Nucleus accumbens (tissue), 56 donors: ENCODE data around the gene TM4SF5.

Experiments
- DNase-seq, 56 donors: peaks; one replicate each; lab custom pipeline; 2025; lab: John Stamatoyannopoulos, UW

The TM4SF5 gene

DNA sequence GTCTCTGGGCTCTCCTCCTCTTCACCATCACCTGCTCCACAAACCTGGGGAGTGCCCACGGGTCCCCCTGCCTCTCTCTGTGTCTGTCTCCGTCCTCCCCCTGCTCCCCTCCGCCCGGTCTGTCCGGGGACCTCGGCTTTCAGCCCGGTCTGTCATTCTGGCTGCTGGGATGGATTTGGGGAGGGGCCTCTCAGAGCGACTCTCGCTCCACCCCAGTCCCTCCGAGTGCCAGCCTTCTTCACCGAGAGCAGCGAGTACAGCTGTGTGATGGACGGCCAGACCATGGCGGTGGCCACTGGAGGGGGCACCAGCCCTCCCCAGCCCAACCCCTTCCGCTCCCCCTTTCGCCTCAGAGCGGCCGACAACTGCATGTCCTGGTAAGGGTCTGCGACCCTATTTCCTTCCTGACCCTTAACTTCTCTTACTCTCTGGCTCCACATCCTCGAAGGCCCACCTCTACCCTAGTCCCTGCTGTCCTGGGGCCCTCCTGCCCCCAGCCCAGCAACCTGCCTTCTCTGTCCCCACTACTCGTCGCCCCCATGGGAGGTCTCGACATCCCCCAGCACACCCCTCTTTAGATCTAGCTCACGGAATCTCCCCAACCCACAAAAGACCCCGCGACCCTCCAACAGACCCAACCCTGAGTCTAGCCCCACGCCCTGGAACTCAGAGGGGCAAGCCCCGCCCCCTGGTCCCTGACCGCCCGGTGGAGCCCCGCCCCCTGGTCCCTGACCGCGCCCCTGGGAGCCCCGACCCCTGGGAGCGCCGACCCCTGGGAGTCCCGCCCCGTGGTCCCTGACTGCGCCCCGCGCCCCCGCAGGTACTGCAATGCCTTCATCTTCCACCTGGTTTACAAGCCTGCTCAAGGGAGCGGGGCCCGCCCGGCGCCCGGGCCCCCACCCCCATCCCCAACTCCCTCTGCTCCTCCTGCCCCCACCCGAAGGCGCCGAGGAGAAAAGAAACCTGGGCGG, 26.4 kb upstream of the TM4SF5 start:
- no peak for DNase-seq

DNA sequence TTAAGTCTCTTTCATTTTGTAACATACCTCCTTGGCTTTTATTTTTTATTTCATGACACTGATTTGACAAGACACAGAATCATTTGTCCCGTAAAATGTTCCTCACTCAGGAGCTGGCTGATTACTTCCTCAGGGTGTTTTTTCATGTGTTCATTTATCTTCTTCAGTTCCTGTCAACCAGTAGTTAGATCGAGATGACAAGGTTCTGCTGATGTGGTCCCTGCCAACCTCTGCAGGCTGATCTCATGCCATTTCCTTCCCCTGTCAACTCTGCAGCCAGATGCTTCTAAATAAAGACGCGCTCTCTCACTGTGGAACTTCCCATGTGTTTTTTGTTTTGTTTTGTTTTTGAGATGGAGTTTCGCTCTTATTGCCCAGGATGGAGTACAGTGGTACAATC, 23.8 kb upstream of the TM4SF5 start:
- DNase-seq = peak in 3 of 56 donors; percentile 14

DNA sequence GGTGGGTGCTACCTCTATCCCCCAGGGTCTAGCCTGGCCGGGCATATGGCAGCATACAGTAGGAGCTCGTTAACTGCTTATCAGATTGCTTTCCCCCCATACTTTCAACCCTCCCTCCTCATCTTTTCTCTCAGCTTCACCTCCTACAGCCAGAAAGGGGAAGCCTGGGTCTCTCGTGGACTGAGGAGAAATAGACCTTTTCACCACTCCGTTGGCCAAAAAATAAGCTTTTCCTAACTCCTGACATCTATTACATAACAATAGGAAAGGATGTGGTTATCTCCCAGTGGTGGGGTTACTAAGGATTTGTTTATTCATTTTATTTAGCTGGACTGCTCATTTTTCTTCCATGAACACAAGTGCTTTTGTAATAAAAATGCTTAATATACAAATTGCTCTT, 23.0 kb upstream of the TM4SF5 start:
- no peak for DNase-seq

DNA sequence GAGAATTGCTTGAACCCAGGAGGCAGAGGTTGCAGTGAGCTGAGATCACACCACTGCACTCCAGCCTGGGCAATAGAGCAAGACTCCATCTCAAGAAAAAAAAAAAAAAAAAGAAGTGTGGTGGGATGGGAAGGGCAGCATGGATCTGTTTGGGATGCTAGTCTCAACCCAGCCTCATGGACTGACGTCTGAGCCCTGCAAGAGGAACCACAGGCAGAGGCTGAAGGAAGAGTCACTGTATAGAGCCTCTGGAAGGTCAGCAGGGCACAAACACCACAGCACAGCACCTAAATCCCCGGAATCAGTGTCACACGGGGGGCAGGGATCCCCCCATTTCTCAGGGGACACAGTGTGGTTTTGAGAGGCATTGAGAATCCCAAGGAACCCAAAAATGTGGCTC, 21.1 kb upstream of the TM4SF5 start:
- DNase-seq = no peak

DNA sequence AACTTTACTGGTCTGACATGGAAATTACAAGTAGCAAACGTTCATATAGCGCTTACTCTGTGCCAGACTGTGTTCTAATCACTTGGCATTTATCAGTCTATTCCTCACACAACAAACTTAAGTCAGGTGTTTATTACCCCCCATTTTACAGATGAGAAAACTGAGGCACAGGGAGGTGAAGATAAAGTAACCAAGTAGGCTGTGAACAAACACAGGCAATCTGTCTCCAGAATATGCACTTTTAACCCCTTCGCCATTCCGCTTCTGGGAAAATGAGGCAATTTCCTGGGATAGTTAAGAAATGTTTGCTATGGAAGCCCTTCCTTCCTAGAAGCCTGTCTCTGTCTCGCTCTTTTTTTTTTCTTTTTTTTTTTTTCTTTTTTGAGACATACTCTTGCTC, 19.8 kb upstream of the TM4SF5 start:
- no peak for DNase-seq

DNA sequence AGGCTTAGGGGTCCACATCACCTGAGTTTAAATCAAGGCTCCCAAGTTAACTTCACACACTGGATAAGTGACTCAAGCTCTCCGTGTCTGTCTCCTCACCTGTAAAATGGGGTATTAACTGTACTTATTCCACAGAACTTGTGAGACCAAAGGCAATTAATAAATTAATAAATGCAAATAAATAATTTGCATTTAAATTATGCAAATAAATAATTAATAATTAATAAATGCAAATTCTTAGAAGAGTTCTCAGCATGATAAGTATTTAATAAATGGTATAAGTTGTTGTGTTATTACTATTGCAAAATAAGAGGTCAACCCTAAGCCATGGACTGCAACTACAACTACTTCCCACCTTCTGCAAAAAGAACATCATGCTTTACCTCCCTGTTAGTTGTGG, 18.3 kb upstream of the TM4SF5 start:
- no peak for DNase-seq

DNA sequence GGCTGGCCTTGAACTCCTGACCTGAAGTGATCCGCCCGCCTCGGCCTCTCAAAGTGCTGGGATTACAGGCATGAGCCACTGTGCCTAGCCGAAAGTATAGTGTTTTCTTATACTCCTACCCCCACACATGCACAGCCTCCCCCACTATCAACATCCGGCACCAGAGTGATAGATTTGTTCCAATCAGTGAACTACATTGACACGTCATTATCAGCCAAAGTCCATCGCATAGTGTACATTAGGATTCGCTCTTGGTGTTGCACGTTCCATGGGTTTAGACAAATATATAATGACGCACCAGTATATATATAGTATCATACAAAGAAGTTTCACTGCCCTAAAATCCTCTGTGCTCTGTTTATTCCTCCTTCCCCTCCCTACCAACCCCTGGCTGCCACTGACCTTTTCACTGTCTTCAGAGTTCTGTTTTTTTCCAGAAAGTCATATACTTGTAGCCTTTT, 11.9 kb upstream of the TM4SF5 start:
- DNase-seq = no peak

DNA sequence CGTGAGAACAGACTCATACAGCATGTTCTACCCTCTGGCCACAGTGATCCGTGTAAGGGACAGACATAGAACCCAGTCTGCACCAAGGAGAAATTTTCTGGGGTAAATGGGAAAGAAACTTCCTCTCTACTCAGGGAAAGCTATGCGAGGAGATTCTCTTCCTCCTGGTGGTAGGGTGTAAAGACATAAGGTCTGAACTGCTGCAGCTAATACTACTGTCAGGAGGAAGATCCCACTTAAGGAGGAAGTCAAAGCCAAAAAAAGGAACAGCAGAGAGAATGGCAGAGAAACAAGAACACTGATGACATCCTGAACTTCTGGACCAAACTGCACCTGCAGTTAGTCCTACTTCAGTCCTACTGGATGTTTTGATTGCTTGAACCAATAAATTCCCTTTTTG, 7.1 kb upstream of the TM4SF5 start:
- no peak for DNase-seq

DNA sequence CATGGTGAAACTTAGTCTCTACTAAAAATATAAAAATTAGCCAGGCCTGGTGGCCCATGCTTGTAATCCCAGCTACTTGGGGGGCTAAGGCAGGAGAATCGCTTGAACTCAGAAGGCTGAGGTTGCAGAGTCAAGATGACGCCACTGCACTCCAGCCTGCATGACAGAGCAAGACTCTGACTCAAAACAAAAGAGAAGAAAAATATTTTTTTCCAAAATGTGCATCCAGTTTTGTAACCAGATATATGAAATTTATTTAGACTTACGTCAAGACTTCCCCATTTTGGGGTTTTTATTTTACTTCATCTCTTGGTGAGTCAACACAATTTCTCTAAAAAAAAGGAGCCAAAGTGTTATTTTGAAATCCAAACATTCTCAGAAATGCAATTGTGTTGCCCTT, 5.5 kb upstream of the TM4SF5 start:
- DNase-seq = no peak

DNA sequence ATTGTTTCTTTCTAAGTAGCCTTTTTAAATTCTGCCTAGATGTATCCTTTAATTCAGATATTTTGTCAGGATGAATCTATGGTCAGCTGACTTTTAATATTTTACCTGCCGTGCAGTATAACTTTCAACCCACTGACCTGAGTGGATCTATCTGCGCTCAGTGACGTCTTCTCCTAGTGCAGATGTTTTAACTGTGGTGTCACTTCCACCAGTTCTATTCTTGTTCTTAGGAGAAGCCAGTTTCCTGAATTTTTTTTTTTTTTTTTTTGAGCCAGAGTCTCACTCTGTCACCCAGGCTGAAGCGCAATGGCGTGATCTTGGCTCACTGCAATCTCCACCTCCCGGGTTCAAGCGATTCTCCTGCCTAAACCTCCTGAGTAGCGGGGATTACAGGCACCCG, 5.0 kb upstream of the TM4SF5 start:
- no peak for DNase-seq

DNA sequence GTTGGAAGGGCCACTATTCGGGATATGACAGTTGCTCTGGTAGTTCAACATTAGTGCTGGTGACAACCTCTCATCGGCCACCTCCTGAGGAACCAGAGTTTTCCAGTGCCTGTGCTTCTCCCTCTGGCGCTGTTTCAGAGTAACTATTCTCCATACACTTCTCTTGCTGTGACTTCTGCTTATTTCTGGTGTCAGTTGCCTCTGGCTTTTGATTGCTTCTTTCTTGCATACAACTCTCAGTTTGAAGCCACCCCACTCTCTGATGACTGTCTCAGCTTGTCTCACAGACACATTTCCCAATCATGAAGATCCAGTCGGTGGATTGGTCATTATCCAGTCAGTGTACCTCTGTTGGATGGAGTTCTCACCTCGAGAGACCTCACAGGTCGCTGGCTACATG, 3.4 kb upstream of the TM4SF5 start:
- no peak for DNase-seq

DNA sequence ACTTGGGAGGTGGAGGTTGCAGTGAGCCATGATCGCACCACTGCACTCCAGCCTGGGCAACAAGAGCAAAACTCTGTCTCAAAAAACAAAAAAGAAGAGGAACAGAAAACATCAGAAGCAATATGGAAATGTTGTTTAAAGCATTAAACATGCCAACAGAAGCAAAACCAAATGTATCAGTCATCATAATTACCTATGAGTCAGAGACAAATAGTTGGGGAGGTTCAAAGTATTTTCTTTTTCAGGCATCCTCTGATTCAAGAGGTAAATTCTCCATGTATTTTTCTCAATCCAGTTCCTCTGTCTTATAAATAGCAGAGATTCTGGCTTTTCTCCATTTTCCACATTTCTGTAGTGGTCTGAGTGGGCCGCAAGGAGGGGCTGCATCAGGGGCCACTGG, 2.1 kb upstream of the TM4SF5 start:
- DNase-seq = no peak

DNA sequence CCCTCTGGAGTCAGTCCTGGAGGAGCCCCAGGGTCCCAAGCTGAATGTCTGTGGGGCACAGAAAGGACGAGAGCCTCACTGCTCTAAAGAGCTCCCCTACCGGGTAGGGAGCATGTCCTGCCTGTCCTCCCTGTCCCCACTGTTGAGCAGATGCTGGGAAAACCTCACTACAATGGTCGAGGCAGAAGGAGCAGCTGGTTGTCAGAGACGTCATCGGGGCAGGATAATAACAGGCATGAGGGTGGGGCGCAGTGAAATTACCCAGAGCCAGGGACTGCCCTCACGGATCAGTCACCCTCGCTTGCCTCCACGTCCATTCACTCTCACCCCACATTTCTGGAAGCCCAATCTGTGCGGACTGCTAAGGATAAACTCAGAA, 538 bp downstream of the TM4SF5 start:
- DNase-seq = no peak

DNA sequence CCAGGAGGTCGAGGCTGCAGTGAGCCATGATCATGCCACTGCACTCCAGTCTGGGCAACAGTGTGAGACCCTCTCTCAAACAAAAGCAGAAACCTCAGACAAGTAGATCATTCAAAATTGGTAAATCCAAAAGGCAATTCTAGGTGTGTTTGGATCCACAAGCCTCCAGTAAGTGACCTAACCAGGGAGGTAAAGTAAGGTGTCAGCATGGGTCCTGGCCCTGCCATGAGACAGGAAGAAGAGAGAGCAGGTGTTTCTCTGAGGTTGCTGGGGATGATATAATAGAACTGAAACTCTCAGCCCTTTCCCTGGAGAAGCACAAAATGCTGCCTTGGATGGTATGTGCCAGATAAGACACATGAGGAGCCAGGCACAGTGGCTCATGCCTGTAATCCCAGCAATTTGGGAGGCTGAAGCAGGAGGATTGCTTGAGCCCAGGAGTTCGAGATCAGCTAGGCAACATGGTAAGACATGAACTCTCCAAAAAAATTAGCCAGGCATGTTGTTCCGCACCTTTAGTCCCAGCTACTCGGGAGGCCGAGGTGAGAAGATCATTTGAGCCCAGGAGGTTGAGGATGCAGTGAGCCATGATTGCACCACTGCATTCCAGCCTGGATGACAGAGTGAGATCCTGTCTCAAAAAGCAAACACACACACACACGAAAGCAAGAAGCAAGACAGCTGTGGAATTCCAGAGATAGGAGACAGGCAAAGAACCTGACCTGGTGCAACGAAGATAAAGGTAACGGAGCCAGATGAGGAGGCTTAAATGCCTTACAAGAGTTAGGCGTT, 6.5 kb downstream of the TM4SF5 start:
- no peak for DNase-seq

DNA sequence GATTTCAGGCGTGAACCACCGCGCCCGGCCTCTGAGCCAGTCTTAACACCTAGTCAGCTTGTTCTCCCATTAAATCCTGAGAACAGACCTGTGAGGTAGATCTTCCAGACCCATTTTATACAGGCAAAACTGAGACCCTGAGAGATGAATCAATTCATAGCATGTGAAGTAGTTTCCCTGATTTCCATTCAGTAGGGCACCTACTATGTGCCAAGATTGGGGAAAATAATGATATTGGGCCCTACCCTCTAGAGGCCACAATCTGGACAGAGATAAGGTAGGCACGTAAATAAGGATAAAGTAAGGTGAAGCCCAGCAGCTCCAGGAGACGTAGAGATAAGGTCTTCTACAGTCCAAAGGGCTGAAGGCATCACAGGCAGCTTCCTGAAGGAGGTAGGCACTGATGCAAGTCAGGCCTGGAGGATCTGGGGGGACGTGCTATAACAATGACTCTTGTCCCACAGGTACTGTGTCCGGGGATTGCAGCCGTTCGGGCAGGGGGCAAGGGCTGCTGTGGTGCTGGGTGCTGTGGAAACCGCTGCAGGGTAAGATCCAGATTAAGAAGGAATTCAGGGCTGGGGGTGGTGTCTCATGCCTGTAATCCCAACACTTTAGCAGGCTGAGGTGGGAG, 8.8 kb downstream of the TM4SF5 start:
- no peak for DNase-seq

DNA sequence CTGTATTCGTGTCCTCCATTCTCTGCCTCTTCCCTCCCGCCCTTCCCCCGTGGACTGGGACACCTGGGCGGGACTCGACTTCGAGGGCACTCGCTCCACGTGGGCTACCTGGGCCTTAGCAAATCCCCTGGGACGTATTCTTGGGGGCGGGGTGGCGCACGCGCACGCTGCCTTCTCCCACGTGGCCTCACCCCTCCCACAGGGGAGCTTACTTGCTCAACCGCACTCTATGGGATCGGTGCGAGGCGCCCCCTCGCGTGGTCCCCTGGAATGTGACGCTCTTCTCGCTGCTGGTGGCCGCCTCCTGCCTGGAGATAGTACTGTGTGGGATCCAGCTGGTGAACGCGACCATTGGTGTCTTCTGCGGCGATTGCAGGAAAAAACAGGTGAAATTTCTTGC, 11.0 kb downstream of the TM4SF5 start:
- no peak for DNase-seq

DNA sequence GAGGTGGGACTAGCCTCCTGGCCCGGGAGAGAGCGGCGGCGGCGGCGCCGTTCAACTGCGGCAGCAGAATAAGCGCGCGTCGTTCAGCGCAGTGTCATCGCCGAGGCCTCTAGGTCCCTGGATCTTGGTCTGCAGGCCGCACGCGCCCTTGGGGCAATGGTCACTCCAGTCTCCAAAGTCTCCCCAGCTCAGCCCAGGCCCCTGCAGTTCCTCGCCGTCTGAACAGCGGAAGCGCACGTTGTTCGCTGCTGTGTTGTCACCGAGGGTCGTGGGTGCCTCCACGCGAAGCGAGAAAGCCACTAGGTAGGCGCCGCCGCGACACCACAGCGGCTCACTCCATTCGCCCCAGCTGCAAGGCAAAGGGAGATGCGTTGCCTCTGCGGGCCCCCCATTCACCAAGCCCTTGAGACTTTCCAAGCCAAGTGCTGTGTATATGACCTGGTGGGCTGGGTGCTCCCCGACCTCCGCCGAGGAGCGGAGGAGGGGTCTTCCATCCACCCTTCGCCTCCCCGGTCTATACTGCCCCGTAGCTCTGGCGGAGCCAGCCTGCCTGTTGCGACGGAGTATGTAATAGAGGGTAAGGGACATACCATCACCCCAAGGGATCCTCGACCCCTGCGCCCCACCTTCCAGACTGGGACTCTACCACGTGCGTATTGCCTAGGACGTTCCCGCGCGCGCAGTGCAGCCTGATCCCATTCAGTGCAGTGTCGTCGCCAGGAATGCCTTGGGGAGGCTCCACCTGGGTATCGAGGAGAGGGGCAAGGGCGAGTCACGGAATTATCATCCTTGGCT, 13.8 kb downstream of the TM4SF5 start:
- peak in 4 of 56 donors; percentile 4 to 44 (median 23) for DNase-seq

DNA sequence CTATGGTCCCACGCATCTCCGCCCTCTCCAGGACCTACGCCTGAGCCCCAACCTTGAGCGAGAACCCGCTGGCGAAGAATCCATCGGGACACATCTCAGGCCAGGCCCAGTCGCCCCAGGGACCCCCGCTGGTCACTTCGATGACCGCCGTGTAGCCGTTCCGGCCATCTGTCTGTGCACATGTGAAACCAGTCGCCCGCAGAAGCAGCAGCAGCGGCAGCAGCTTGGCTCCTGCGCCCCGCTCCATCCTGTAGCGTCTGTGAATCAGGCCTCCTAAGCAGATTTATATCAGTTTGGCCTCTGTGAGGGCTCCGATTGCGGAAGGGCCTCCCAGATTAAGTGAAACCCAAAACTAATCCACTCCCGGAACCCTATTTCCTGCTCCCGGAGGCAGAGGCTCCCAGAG, 14.4 kb downstream of the TM4SF5 start, which contains the start of gene VMO1:
VMO1 (minus strand) TSS at position 259 of the 406 bp plus-strand sequence; CDS start at position 247, 12 bp downstream.
- peak in 3 of 56 donors; percentile 6 to 21 (median 7) for DNase-seq

DNA sequence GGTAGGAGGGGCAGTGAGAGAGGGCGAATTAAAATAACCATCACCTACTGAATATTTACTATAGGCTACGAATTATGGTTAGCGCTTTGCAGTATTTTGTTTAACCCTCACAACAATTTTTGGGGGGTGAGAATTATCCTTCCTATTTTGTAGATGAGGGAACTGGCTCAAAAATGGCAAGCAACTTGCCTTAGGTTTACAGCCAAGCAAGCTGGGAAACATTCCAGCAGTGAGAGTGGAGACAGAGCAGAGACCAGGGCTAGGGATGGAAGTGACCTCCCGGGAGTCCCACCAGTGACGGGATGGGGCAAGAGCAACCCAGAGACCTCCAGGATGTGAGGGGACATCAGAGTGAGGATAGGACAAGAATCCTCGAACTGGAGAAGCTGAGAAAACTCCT, 14.8 kb downstream of the TM4SF5 start:
- DNase-seq = peak in 1 of 56 donors; percentile 29

DNA sequence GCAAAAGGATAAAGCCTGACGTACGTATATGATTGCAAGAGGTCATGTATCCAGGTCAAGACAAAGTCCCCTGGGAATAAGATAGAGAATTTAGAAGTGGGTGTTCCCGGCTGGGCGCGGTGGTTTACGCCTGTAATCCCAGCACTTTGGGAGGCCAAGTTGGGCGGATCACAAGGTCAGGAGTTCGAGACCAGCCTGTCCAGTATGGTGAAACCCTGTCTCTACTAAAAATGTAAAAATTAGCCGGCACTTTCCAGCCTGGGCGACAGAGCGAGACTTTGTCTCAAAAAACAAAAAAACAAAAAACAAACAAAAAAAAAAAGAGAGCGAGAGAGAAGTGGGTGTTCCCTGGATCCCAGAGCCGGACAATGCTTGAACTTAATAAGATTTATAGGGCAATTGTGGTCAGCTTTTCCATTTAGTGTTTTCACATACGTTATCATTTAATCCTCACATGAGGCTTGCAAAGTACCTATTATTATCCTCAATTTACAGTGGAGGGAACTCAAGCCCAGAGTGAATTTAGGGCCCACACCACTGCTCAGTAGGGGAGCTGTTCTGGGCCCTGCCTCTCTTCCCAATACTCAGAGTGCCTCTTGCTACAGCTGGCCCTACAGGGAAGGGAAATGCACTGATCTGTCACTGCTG, 16.6 kb downstream of the TM4SF5 start:
- DNase-seq = no peak
